Panc1 (cell line): ENCODE measurements around the gene YRDC. TPM values are rescaled to one million over a fixed set of nuclear protein-coding genes. Genes with fewer than 3 reads are reported as not detected.

Source experiments
- ATAC-seq: fragments of 200-7000 bp; cut with Tn5 transposase; 2 replicates; pipeline ENCODE4 v1.9.1; 2020; ENCODE audit warnings: mild to moderate bottlenecking, moderate library complexity
- BruUV-seq: library from RNA; stranded (reverse); fragments of 400-500 nt; replicated peaks from 2 replicates; lab custom pipeline; 2021; lab: Mats Ljungman, UMichigan
- CTCF ChIA-PET: fragments of 300-600 bp; sonication (Branson Sonifier 250); formaldehyde crosslinking; loops from one replicate; lab custom pipeline; 2022; ENCODE audit warnings: antibody characterized with exemption; lab: Charles Lee
- POLR2A ChIA-PET: fragments of 300-600 bp; sonication (Branson Sonifier 250); formaldehyde crosslinking; loops from one replicate; lab custom pipeline; 2022; ENCODE audit warnings: antibody characterized with exemption; lab: Charles Lee
- DNase-seq: peaks from one replicate; pipeline ENCODE4 v3.0.0-alpha.2; 2010; ENCODE audit warnings: low read depth, low spot score
- H3K27ac ChIP-seq: 2 replicates; pipeline ENCODE4 v1.5.1; 2011; ENCODE audit warnings: mild to moderate bottlenecking, low read length, inconsistent platforms
- H3K27me3 ChIP-seq: fragments of 200-500 bp; sonication (Bioruptor generic); 2 replicates; pipeline ENCODE4 v1.6.0; 2014; ENCODE audit warnings: low read length, inconsistent platforms; ENCODE audit not compliant: control insufficient read depth, insufficient read depth
- H3K36me3 ChIP-seq: fragments of 200-500 bp; sonication (Bioruptor generic); 2 replicates; pipeline ENCODE4 v1.5.1; 2014; ENCODE audit warnings: inconsistent platforms, mild to moderate bottlenecking, low read length, moderate library complexity; ENCODE audit not compliant: control insufficient read depth, insufficient read depth
- H3K4me1 ChIP-seq: 2 replicates; pipeline ENCODE4 v1.5.1; 2011; ENCODE audit warnings: inconsistent platforms, mild to moderate bottlenecking, low read length, moderate library complexity; ENCODE audit not compliant: control insufficient read depth, insufficient read depth
- H3K4me3 ChIP-seq, 2 experiments: 2 replicates each; pipeline ENCODE4 v1.5.1; 2011 to 2012; ENCODE audit warnings: low read depth in 2 of 2, low read length in 2 of 2, mild to moderate bottlenecking in 2 of 2, inconsistent platforms in 1 of 2, moderate library complexity in 1 of 2
- H3K9me3 ChIP-seq: fragments of 200-500 bp; sonication (Bioruptor generic); 2 replicates; pipeline ENCODE4 v1.5.1; 2014; ENCODE audit warnings: low read depth, mild to moderate bottlenecking, inconsistent platforms, low read length, moderate library complexity; ENCODE audit not compliant: control insufficient read depth, insufficient read depth
- POLR2AphosphoS5 ChIP-seq: IDR thresholded peaks from 2 replicates; pipeline ENCODE4 v1.6.1; 2012; ENCODE audit warnings: mild to moderate bottlenecking, low read depth, low read length, moderate library complexity
- SIN3A ChIP-seq: IDR thresholded peaks from 2 replicates; pipeline ENCODE4 v1.6.1; 2012; ENCODE audit warnings: low read depth, mild to moderate bottlenecking, low read length, moderate library complexity, borderline replicate concordance; ENCODE audit not compliant: insufficient read depth
- TCF7L2 ChIP-seq: IDR thresholded peaks from 2 replicates; pipeline ENCODE4 v1.6.1; 2011; ENCODE audit warnings: mild to moderate bottlenecking, low read depth, low read length, inconsistent platforms
- in situ Hi-C: cut with HindIII; loops from 2 replicates; pipeline ENCODE4 v1.10.0; 2016; ENCODE audit warnings: low sequenced_read_pairs, low pct_unique_long_range_greater_than_20kb
- intact Hi-C: fragments of 100-400 bp; cut with micrococcal nuclease; formaldehyde crosslinking; loops from one replicate; pipeline ENCODE4 v1.10.0; 2022; ENCODE audit not compliant: unreplicated experiment
- total RNA-seq: library from RNA; stranded (reverse); gene quantifications from one replicate; pipeline ENCODE4 v1.2.1, GENCODE V29; 2021; ENCODE audit not compliant: unreplicated experiment
- TF ChIP-seq, protein P1 (sequence below), 2 experiments: IDR thresholded peaks; 2 replicates each; pipeline ENCODE4 v1.6.1; 2011 to 2012; ENCODE audit warnings: low read depth in 2 of 2, control low read depth in 1 of 2, low read length in 1 of 2, mild to moderate bottlenecking in 1 of 2, moderate library complexity in 1 of 2; ENCODE audit not compliant: insufficient read depth in 1 of 2
- TF ChIP-seq, protein P2 (sequence below): fragments of 450-650 bp; IDR thresholded peaks from 2 replicates; pipeline ENCODE4 v1.5.1; 2017; ENCODE audit warnings: mild to moderate bottlenecking

YRDC gene
- total RNA-seq, 1 experiment from 2014 or later: 24.0 TPM

DNA sequence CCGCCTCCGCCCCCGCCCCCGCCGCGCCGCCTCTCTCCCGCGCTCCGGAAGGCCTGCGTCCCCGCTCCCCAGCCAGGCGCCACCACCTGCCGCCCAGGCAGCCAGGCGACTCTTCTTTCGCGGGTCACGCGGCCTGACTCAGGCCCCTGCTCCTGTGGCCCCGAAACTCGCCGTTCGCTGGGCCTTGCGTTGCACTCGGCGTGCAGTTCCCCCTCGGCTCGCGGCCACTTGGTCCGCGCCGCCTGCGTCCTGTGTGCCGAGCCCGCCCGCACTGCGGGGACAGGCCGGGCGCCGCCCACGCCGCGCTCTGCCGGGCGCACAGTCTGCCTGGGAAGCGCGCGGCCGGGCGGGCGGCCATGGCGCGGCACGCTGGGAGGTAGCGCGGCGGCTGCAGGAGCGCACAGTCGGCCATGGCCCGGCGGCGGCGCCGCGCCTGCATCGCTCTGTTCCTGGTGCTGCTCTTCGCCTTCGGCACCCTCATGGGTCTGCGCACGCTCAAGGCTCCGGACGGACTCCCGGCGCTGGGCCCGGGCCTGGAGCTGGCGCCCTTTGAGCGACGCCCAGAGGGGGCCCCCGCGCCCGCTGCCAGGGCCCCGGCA, 14.1 kb downstream of the YRDC start, which contains the start of gene MANEAL:
MANEAL (plus strand) TSS at position 75 of the 599 bp plus-strand sequence; CDS start at position 411, 336 bp downstream.
- Histone ChIP-seq H3K4me3 (peak within 1 kb of the TSS; percentile 54 to 60), H3K36me3 (no peaks in the 10 kb centered on the region), H3K4me1 (0 out of 2 replicates have a peak, but pooled peaks cover 2% of the 10 kb centered on the region), H3K9me3 (no peaks in the 10 kb centered on the region), H3K27ac (no peak within 1 kb of the TSS), H3K27me3 (no peaks in the 10 kb centered on the region)
- ATAC-seq: peak; percentile 88
- no TSS peak for BruUV-seq
- in situ Hi-C loops (no loop called here), intact Hi-C loops (no loop called here)
- DNase-seq: no peak
- TF ChIP-seq, protein P1, sequence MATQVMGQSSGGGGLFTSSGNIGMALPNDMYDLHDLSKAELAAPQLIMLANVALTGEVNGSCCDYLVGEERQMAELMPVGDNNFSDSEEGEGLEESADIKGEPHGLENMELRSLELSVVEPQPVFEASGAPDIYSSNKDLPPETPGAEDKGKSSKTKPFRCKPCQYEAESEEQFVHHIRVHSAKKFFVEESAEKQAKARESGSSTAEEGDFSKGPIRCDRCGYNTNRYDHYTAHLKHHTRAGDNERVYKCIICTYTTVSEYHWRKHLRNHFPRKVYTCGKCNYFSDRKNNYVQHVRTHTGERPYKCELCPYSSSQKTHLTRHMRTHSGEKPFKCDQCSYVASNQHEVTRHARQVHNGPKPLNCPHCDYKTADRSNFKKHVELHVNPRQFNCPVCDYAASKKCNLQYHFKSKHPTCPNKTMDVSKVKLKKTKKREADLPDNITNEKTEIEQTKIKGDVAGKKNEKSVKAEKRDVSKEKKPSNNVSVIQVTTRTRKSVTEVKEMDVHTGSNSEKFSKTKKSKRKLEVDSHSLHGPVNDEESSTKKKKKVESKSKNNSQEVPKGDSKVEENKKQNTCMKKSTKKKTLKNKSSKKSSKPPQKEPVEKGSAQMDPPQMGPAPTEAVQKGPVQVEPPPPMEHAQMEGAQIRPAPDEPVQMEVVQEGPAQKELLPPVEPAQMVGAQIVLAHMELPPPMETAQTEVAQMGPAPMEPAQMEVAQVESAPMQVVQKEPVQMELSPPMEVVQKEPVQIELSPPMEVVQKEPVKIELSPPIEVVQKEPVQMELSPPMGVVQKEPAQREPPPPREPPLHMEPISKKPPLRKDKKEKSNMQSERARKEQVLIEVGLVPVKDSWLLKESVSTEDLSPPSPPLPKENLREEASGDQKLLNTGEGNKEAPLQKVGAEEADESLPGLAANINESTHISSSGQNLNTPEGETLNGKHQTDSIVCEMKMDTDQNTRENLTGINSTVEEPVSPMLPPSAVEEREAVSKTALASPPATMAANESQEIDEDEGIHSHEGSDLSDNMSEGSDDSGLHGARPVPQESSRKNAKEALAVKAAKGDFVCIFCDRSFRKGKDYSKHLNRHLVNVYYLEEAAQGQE (IDR thresholded peaks at IDR 0.05; ENCODE audit: insufficient read depth in 1 of 2, low read depth in 2 of 2, low read length in 1 of 2): peak in 1 of 2 experiments; percentile 48; a peak in 1 of 4 replicates
- TF ChIP-seq POLR2AphosphoS5 (peak; percentile 43; the same call in 1 of the 2 replicates), SIN3A (0 out of 2 replicates have a peak, but pooled peaks have one; percentile 41)
- TF ChIP-seq, protein P2, sequence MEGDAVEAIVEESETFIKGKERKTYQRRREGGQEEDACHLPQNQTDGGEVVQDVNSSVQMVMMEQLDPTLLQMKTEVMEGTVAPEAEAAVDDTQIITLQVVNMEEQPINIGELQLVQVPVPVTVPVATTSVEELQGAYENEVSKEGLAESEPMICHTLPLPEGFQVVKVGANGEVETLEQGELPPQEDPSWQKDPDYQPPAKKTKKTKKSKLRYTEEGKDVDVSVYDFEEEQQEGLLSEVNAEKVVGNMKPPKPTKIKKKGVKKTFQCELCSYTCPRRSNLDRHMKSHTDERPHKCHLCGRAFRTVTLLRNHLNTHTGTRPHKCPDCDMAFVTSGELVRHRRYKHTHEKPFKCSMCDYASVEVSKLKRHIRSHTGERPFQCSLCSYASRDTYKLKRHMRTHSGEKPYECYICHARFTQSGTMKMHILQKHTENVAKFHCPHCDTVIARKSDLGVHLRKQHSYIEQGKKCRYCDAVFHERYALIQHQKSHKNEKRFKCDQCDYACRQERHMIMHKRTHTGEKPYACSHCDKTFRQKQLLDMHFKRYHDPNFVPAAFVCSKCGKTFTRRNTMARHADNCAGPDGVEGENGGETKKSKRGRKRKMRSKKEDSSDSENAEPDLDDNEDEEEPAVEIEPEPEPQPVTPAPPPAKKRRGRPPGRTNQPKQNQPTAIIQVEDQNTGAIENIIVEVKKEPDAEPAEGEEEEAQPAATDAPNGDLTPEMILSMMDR: no peak
- POLR2A ChIA-PET: no interaction called here
- CTCF ChIA-PET: no interaction called here

DNA sequence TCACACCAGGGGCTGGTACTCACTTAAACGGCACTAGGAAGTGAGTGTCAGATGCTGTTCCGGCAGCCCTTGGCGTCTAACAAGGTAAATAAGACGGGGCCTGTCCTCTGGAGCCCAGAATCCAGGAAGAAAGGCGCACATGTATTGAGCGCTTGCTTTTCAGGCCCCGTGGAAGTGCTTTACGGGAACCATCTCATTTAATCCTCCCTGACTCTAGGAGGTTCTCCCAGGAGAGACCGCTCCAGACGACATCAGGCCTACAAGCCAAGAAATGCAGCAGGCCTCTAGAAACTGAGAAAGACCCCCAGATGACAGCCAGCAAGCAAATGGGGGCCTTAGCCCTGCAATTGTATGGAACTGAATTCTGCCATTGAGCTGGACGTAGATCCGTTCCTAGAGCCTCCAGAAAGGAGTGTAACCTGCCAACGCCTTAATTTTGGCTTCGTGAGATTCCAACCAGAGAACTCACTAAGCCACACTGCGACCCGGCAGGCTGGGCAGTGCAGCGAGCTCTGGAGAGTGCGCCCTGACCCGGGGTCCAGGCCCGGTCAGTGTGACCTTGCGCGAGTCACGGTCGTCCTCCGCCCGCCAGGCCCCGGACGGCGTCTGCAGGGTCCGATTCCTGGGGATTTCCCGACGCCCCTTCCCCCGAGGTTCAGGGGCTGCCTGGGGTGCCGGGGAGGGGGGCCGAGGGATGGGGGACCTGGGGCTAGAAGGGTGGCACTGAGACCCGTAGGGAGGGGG, 14.9 kb downstream of the YRDC start:
- no peak for TF ChIP-seq POLR2AphosphoS5
- no peak for TF ChIP-seq TCF7L2
- TF ChIP-seq SIN3A: no peak
- TF ChIP-seq, protein P2: no peak
- TF ChIP-seq, protein P1 (IDR thresholded peaks at IDR 0.05; ENCODE audit: insufficient read depth in 1 of 2, low read depth in 2 of 2, low read length in 1 of 2): no peak
- intact Hi-C loops: no loop called here
- ATAC-seq (no peak), DNase-seq (no peak)
- no peaks in the 10 kb centered on the region for H3K9me3 ChIP-seq
- H3K36me3 ChIP-seq: no peaks in the 10 kb centered on the region
- no peak overlapping the region for H3K27ac ChIP-seq
- 0 out of 2 replicates have a peak, but pooled peaks cover 2% of the 10 kb centered on the region for H3K4me1 ChIP-seq
- BruUV-seq: no TSS peak
- peaks cover 3% of the 10 kb centered on the region; the same call in 1 of the 2 replicates for H3K27me3 ChIP-seq
- in situ Hi-C loops: no loop called here
- CTCF ChIA-PET: no interaction called here
- POLR2A ChIA-PET: no interaction called here
- H3K4me3 ChIP-seq: peak overlapping the region; percentile 54 to 60; a peak in 2 of 4 replicates
